ENCODE data around the gene ASAH2B. TPM values are rescaled to one million over a fixed set of nuclear protein-coding genes. Genes with fewer than 3 reads are reported as not detected.

ASAH2B gene
- total RNA-seq, 1 experiment from 2014 or later: 8.6 TPM

DNA sequence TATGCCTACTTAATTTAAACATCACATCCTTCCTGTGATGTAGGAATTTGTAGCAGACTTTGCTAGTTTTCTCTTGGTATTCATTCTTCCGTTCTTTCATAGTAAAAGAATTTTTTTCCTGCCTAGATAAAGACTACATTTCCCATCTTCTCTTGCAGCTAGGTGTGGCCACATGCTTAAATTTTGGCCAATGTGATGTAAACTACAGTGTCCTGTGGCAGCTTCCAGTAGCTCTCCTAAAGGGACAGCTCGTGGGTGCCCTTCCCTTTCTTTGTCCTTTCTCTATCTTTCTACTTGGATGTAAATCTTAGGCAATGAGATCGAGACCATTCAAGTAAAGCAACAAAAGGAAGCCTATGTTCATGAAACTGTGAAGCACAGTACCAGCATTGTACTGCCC lies 58.6 kb downstream of the ASAH2B start:
- Histone ChIP-seq H4K5ac (ENCODE audit: insufficient read length, low read depth, low read length) (no peak overlapping the region), H3K18ac (ENCODE audit: insufficient read length, low read depth, low read length) (no peak overlapping the region), H2BK5ac (ENCODE audit: insufficient read length, low read length) (no peak overlapping the region), H3K4me2 (ENCODE audit: insufficient read depth, insufficient read length, low read length) (no peak overlapping the region), H3K27me3 (ENCODE audit: insufficient read depth, low read length) (no peaks in the 10 kb centered on the region), H3K14ac (ENCODE audit: insufficient read depth, low read length) (no peak overlapping the region), H3K79me1 (ENCODE audit: insufficient read depth, low read depth, low read length, poor library complexity, severe bottlenecking) (no peaks in the 10 kb centered on the region), H3K56ac (ENCODE audit: insufficient read length, low read depth, low read length) (no peak overlapping the region), H2BK20ac (ENCODE audit: low read depth, low read length, poor library complexity, severe bottlenecking) (no peak overlapping the region), H2AFZ (ENCODE audit: low read length) (peak overlapping the region; percentile 73), H2AK5ac (ENCODE audit: insufficient read length, low read length) (no peak overlapping the region), H3K23me2 (ENCODE audit: insufficient read length, low read depth, low read length, poor library complexity, severe bottlenecking) (no peaks in the 10 kb centered on the region), H3K4me1 (ENCODE audit: insufficient read depth, low read length) (no peaks in the 10 kb centered on the region), H3K27ac (ENCODE audit: insufficient read length, low read depth, low read length) (no peak overlapping the region), H4K8ac (replicated peaks; ENCODE audit: insufficient read length, low read depth, low read length) (no peak overlapping the region), H4K20me1 (ENCODE audit: control insufficient read depth, insufficient read depth, insufficient read length) (no peaks in the 10 kb centered on the region), H2BK12ac (ENCODE audit: insufficient read length, low read depth, low read length) (no peak overlapping the region), H3K9me3 (ENCODE audit: control insufficient read depth, low read depth, low read length) (no peaks in the 10 kb centered on the region), H3K79me2 (ENCODE audit: insufficient read depth, low read length) (no peaks in the 10 kb centered on the region), H4K91ac (ENCODE audit: insufficient read length, low read depth, low read length) (no peak overlapping the region), H2BK120ac (ENCODE audit: low read depth, low read length, poor library complexity, severe bottlenecking) (no peak overlapping the region), H3K4ac (ENCODE audit: low read depth, low read length) (no peak overlapping the region), H2BK15ac (ENCODE audit: low read depth, low read length) (no peak overlapping the region), H3K23ac (ENCODE audit: insufficient read length, low read depth, low read length) (no peak overlapping the region), H3K9ac (ENCODE audit: extremely low read depth, insufficient read length, low read length) (no peak overlapping the region), H3T11ph (ENCODE audit: low read length) (no peak overlapping the region)
- Mint-ChIP-seq H3K36me3 (ENCODE audit: insufficient read depth in 1 of 3, low read depth in 3 of 3) (peaks cover 0 to 6% (median 0%) of the 10 kb centered on the region in 3 experiments; a peak in 3 of 7 replicates), H3K4me3 (no peak overlapping the region), H3K9me3 (peaks cover 0 to 5% of the 10 kb centered on the region in 2 experiments; a peak in 2 of 5 replicates), H3K4me1 (0 out of 4 replicates have a peak, but pooled peaks cover 0 to 2% of the 10 kb centered on the region in 2 experiments), H3K27me3 (ENCODE audit: low read depth) (no peaks in the 10 kb centered on the region), H3K27ac (no peak overlapping the region)
- WGBS (ENCODE audit: extremely low coverage, insufficient read length, low lambda C conversion rate): no CpG with 5 or more reads among the region's 3 CpGs
- no peak for DNase-seq
- TF ChIP-seq, protein P1, sequence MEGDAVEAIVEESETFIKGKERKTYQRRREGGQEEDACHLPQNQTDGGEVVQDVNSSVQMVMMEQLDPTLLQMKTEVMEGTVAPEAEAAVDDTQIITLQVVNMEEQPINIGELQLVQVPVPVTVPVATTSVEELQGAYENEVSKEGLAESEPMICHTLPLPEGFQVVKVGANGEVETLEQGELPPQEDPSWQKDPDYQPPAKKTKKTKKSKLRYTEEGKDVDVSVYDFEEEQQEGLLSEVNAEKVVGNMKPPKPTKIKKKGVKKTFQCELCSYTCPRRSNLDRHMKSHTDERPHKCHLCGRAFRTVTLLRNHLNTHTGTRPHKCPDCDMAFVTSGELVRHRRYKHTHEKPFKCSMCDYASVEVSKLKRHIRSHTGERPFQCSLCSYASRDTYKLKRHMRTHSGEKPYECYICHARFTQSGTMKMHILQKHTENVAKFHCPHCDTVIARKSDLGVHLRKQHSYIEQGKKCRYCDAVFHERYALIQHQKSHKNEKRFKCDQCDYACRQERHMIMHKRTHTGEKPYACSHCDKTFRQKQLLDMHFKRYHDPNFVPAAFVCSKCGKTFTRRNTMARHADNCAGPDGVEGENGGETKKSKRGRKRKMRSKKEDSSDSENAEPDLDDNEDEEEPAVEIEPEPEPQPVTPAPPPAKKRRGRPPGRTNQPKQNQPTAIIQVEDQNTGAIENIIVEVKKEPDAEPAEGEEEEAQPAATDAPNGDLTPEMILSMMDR (conservative IDR thresholded peaks at IDR 0.05): no peak

Data from H9 (cell line).